B cell (primary cell): ENCODE measurements around the gene TMEM82.

ENCODE experiments used
- EZH2 ChIP-seq: IDR thresholded peaks from 2 replicates; pipeline ENCODE4 v1.6.1; 2012; ENCODE audit warnings: borderline replicate concordance, low read depth, mild to moderate bottlenecking, moderate library complexity, low read length; ENCODE audit not compliant: insufficient read depth, poor library complexity, severe bottlenecking
- TF ChIP-seq, protein P1 (sequence below): fragments of 200-600 bp; IDR thresholded peaks from one replicate; pipeline ENCODE4 v1.8.0; 2022; ENCODE audit warnings: antibody characterized with exemption, mild to moderate bottlenecking

DNA sequence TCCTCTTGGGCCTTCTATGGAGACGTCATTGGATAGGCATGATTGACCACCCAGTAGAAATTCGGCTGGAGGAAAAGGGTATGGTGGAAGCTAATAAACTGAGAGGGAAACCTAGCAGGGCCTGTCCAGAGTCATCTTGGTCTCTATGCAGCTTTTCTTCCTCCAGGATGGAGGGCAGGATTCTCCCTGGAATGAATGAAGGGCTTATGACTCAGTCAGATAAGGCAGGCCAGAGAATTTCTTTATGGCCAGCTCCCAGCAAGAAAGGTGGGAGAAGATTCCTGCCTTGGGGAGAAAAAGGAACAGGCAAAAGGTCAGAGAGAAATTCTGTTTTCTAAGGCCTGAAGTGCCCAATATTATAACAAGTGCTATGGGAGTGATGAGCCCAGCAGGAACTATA is 33.4 kb downstream of the TMEM82 start:
- TF ChIP-seq, protein P1, sequence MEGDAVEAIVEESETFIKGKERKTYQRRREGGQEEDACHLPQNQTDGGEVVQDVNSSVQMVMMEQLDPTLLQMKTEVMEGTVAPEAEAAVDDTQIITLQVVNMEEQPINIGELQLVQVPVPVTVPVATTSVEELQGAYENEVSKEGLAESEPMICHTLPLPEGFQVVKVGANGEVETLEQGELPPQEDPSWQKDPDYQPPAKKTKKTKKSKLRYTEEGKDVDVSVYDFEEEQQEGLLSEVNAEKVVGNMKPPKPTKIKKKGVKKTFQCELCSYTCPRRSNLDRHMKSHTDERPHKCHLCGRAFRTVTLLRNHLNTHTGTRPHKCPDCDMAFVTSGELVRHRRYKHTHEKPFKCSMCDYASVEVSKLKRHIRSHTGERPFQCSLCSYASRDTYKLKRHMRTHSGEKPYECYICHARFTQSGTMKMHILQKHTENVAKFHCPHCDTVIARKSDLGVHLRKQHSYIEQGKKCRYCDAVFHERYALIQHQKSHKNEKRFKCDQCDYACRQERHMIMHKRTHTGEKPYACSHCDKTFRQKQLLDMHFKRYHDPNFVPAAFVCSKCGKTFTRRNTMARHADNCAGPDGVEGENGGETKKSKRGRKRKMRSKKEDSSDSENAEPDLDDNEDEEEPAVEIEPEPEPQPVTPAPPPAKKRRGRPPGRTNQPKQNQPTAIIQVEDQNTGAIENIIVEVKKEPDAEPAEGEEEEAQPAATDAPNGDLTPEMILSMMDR, result no peak
- TF ChIP-seq EZH2, result no peak
